HepG2 (cell line): ENCODE results near the gene FAM180A. TPM values are rescaled to one million over a fixed set of nuclear protein-coding genes. Genes with fewer than 3 reads are reported as not detected.

Experiments
- ATAC-seq: fragments of 200-7000 bp; cut with Tn5 transposase; 3 replicates; pipeline ENCODE4 v1.9.1; 2020; ENCODE audit warnings: mild to moderate bottlenecking, moderate library complexity
- BruUV-seq: library from RNA; stranded (reverse); fragments of 400-500 nt; replicated peaks from 2 replicates; lab custom pipeline; 2021; lab: Mats Ljungman, UMichigan
- CTCF ChIA-PET: fragments of 300-600 bp; formaldehyde crosslinking; extraction: SDS; loops from one replicate; lab custom pipeline; 2021; ENCODE audit warnings: low total read pairs, inconsistent platforms, low intra/inter-chr PET ratio; lab: Yijun Ruan, JAX
- POLR2A ChIA-PET: fragments of 350-600 bp; sonication (Branson Sonifier 250); formaldehyde crosslinking; loops from one replicate; lab custom pipeline; 2020; ENCODE audit warnings: antibody characterized with exemption, inconsistent platforms; lab: Yijun Ruan, JAX
- DNase-seq: peaks from one replicate; pipeline ENCODE4 v3.0.0-alpha.2; 2015; ENCODE audit warnings: low spot score
- FAIRE-seq: peaks from 3 replicates; lab custom pipeline; 2011; peaks lifted over from hg19 to GRCh38; lab: Jason Lieb, UNC
- H2AFZ ChIP-seq: one replicate; pipeline ENCODE4 v1.6.1; 2011; ENCODE audit warnings: low read length, inconsistent platforms
- H3K27ac ChIP-seq: fragments of 300-600 bp; 3 replicates; pipeline ENCODE4 v1.8.0; 2011; ENCODE audit warnings: mixed run types, mild to moderate bottlenecking, mixed read lengths, low read length, inconsistent platforms; ENCODE audit not compliant: insufficient read depth; ENCODE audit errors: extremely low read length
- H3K27me3 ChIP-seq, 2 experiments: fragments of 200-600 bp in 1 of 2; 2 replicates in 1 of 2; 3 replicates in 1 of 2; pipeline versions ENCODE4 v1.6.0 to v1.8.0; 2011; ENCODE audit warnings: low read length in 2 of 2, mild to moderate bottlenecking in 2 of 2, moderate library complexity in 2 of 2, inconsistent platforms in 1 of 2; ENCODE audit not compliant: insufficient read depth in 2 of 2, control insufficient read depth in 1 of 2
- H3K36me3 ChIP-seq, 2 experiments: fragments of 200-600 bp in 1 of 2; replicated peaks in 1 of 2; 2 replicates in 1 of 2; 3 replicates in 1 of 2; pipeline versions ENCODE4 v1.5.1 to v1.8.0; 2011; ENCODE audit warnings: low read length in 2 of 2, inconsistent platforms in 1 of 2; ENCODE audit not compliant: insufficient read depth in 2 of 2, control insufficient read depth in 1 of 2
- H3K4me1 ChIP-seq: 2 replicates; pipeline ENCODE4 v1.5.1; 2012; ENCODE audit warnings: low read length, inconsistent platforms; ENCODE audit not compliant: insufficient read depth
- H3K4me2 ChIP-seq: 2 replicates; pipeline ENCODE4 v1.6.0; 2011; ENCODE audit warnings: low read depth, low read length, inconsistent platforms
- H3K4me3 ChIP-seq, 3 experiments: fragments of 200-600 bp in 1 of 3; sonication (generic), shearing (Covaris generic) in 1 of 3; replicated peaks in 1 of 3; 2 replicates each; pipeline ENCODE4 v1.5.1; 2011 to 2016; ENCODE audit warnings: low read length in 3 of 3, inconsistent platforms in 2 of 3, low read depth in 2 of 3, mild to moderate bottlenecking in 2 of 3, control low read depth in 1 of 3, mixed read lengths in 1 of 3; ENCODE audit not compliant: insufficient read depth in 1 of 3
- H3K79me2 ChIP-seq: one replicate; pipeline ENCODE4 v1.6.1; 2011; ENCODE audit warnings: low read length, inconsistent platforms; ENCODE audit not compliant: insufficient read depth
- H3K9ac ChIP-seq: 2 replicates; pipeline ENCODE4 v1.6.0; 2011; ENCODE audit warnings: mild to moderate bottlenecking, low read depth, low read length, inconsistent platforms; ENCODE audit not compliant: insufficient read depth
- H3K9me3 ChIP-seq: 2 replicates; pipeline ENCODE4 v1.5.1; 2012; ENCODE audit warnings: mild to moderate bottlenecking, low read length
- H4K20me1 ChIP-seq: 2 replicates; pipeline ENCODE4 v1.6.0; 2011; ENCODE audit warnings: inconsistent platforms, mild to moderate bottlenecking, low read length, moderate library complexity; ENCODE audit not compliant: insufficient read depth
- CBX5 ChIP-seq: sonication (generic); formaldehyde crosslinking; IDR thresholded peaks from 2 replicates; pipeline ENCODE4 v1.4.0; 2020; ENCODE audit warnings: missing genetic modification reagents, borderline replicate concordance
- PHF21A ChIP-seq: sonication (generic); formaldehyde crosslinking; IDR thresholded peaks from 2 replicates; pipeline ENCODE4 v1.5.0; 2020; ENCODE audit warnings: mild to moderate bottlenecking, missing genetic modification reagents
- SRSF1 ChIP-seq: fragments of 200-400 bp; formaldehyde crosslinking; optimal IDR thresholded peaks from 2 replicates; pipeline ENCODE3; 2017; ENCODE audit warnings: mild to moderate bottlenecking, low read depth, low read length, moderate library complexity
- ZSCAN29 ChIP-seq: sonication (generic); formaldehyde crosslinking; conservative IDR thresholded peaks from 2 replicates; pipeline ENCODE4 v1.4.0; 2020; ENCODE audit warnings: mild to moderate bottlenecking, missing genetic modification reagents
- WGBS: methylation state at CpG from one replicate; pipeline ENCODE4 v1.1.6; 2017; ENCODE audit warnings: low lambda C conversion rate; 5-methylcytosine and 5-hydroxymethylcytosine counted together
- in situ Hi-C: cut with HindIII; loops from 2 replicates; pipeline ENCODE4 v1.10.0; 2017; ENCODE audit warnings: low pct_unique_long_range_greater_than_20kb; ENCODE audit not compliant: extremely low pct_ligation_motif_present
- intact Hi-C: fragments of 100-400 bp; cut with micrococcal nuclease; formaldehyde crosslinking; loops from one replicate; pipeline ENCODE4 v1.10.0; 2022; ENCODE audit not compliant: unreplicated experiment
- polyA plus RNA-seq, 8 experiments: library from polyadenylated mRNA; depleted of rRNA in 3 of 8; stranded (reverse) in 7 of 8; unstranded in 1 of 8; fragments of >200 nt; fragmentation: Illumina TruSeq in 4 of 8; extraction: Trizol in 4 of 8; gene quantifications; 2 replicates each; pipeline versions ENCODE4 v1.2.1 to v1.2.3, GENCODE V29; 2011 to 2016; ENCODE audit warnings: low read depth in 4 of 8, missing spikeins in 1 of 8, mixed read lengths in 1 of 8; ENCODE audit not compliant: insufficient read depth in 1 of 8
- total RNA-seq, 5 experiments: library from RNA; depleted of rRNA; stranded (reverse); fragments of >200 nt; fragmentation: Illumina TruSeq; extraction: Trizol; gene quantifications; 2 replicates each; pipeline ENCODE4 v1.2.3, GENCODE V29; 2016; ENCODE audit warnings: low read depth in 1 of 5
- TF ChIP-seq, protein P1 (sequence below): sonication (generic); formaldehyde crosslinking; IDR thresholded peaks from 2 replicates; pipeline ENCODE4 v1.4.0; 2020; ENCODE audit warnings: missing genetic modification reagents, mild to moderate bottlenecking, borderline replicate concordance
- TF ChIP-seq, protein P2 (sequence below): sonication (generic); formaldehyde crosslinking; IDR thresholded peaks from 2 replicates; pipeline ENCODE4 v1.4.0; 2020; ENCODE audit warnings: mild to moderate bottlenecking, missing genetic modification reagents, borderline replicate concordance
- TF ChIP-seq, protein P3 (sequence below): sonication (generic); formaldehyde crosslinking; IDR thresholded peaks from 2 replicates; pipeline ENCODE4 v1.4.0; 2020; ENCODE audit warnings: missing genetic modification reagents
- TF ChIP-seq, protein P4 (sequence below): IDR thresholded peaks from 2 replicates; pipeline ENCODE4 v1.6.1; 2016; ENCODE audit warnings: low read depth, missing genetic modification reagents, missing compliant biosample characterization

The FAM180A gene
- total and polyA plus RNA-seq, 2 of the 13 experiments (the other 11 are each of a cell fraction or from before 2014, with no cell fraction given) = not detected

DNA sequence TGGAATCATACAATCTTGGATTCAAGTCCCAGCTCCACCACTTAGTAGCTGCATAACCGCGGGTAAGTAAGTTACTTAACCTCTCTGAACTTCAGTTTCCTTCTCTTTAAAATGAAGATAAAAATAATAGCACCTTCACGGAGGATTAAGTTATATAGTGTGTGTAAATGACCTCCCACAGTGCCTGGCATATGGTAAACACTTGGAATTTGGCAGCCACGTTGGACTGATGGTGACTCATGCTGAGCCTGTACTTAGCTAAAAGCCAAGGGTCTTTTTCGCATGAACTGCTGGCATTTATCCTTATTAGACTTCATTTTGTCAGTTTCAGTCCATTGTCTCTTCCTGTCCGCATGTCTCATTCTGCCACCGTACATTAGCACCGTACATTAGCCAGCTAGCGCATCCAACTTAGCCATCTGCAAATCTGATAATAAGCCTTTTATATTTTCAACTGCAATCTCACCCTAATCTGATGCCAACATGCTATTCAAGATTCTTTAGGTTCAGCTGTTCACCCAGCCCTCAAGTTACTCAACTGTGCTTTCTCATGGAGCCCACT lies 31.9 kb downstream of the FAM180A start (continued):
- TF ChIP-seq CBX5 = no peak
- TF ChIP-seq ZSCAN29 (CRISPR knock-in tag) = no peak
- TF ChIP-seq SRSF1 = no peak
- no peak for TF ChIP-seq PHF21A (CRISPR knock-in tag)
- TF ChIP-seq, protein P1, sequence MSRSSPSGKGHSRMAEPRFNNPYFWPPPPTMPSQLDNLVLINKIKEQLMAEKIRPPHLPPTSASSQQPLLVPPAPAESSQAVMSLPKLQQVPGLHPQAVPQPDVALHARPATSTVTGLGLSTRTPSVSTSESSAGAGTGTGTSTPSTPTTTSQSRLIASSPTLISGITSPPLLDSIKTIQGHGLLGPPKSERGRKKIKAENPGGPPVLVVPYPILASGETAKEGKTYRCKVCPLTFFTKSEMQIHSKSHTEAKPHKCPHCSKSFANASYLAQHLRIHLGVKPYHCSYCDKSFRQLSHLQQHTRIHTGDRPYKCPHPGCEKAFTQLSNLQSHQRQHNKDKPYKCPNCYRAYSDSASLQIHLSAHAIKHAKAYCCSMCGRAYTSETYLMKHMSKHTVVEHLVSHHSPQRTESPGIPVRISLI (CRISPR knock-in tag) = no peak

DNA sequence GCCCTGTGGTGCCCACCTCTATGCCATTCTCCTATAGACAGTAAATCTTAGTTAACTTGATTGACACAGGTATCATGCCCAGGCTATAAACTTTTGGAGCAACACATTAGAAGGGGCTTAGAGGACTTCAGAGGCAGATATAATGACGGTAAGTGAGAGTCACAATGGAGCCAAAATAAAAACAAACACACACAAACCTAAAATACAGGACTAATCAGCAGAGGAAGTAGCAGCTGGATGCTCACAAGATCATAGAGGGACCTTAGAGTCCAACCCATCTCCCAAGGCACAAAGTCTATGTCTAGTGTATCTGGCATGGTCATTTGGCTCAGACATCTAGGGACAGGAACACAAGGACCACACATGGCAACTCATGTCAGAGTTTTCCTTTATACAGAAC lies 32.9 kb downstream of the FAM180A start:
- FAIRE-seq = no peak
- POLR2A ChIA-PET = no interaction called here
- no peaks in the 10 kb centered on the region for H3K36me3 ChIP-seq
- H4K20me1 ChIP-seq = no peaks in the 10 kb centered on the region
- H3K4me3 ChIP-seq = no peak overlapping the region
- H3K27ac ChIP-seq = no peak overlapping the region
- DNase-seq = no peak
- BruUV-seq = no TSS peak
- H3K9me3 ChIP-seq = no peaks in the 10 kb centered on the region
- 4% methylated on average over 1 of the region's 1 CpG for WGBS
- intact Hi-C loops (no loop called here), in situ Hi-C loops (no loop called here)
- peaks cover 5 to 42% of the 10 kb centered on the region in 2 experiments; a peak in 4 of 5 replicates for H3K27me3 ChIP-seq
- H2AFZ ChIP-seq = no peak overlapping the region
- H3K4me2 ChIP-seq = no peak overlapping the region
- CTCF ChIA-PET = no interaction called here
- no peak overlapping the region for H3K9ac ChIP-seq
- H3K4me1 ChIP-seq = peaks cover 13% of the 10 kb centered on the region
- no peak for ATAC-seq
- H3K79me2 ChIP-seq = no peaks in the 10 kb centered on the region
- TF ChIP-seq, protein P2, sequence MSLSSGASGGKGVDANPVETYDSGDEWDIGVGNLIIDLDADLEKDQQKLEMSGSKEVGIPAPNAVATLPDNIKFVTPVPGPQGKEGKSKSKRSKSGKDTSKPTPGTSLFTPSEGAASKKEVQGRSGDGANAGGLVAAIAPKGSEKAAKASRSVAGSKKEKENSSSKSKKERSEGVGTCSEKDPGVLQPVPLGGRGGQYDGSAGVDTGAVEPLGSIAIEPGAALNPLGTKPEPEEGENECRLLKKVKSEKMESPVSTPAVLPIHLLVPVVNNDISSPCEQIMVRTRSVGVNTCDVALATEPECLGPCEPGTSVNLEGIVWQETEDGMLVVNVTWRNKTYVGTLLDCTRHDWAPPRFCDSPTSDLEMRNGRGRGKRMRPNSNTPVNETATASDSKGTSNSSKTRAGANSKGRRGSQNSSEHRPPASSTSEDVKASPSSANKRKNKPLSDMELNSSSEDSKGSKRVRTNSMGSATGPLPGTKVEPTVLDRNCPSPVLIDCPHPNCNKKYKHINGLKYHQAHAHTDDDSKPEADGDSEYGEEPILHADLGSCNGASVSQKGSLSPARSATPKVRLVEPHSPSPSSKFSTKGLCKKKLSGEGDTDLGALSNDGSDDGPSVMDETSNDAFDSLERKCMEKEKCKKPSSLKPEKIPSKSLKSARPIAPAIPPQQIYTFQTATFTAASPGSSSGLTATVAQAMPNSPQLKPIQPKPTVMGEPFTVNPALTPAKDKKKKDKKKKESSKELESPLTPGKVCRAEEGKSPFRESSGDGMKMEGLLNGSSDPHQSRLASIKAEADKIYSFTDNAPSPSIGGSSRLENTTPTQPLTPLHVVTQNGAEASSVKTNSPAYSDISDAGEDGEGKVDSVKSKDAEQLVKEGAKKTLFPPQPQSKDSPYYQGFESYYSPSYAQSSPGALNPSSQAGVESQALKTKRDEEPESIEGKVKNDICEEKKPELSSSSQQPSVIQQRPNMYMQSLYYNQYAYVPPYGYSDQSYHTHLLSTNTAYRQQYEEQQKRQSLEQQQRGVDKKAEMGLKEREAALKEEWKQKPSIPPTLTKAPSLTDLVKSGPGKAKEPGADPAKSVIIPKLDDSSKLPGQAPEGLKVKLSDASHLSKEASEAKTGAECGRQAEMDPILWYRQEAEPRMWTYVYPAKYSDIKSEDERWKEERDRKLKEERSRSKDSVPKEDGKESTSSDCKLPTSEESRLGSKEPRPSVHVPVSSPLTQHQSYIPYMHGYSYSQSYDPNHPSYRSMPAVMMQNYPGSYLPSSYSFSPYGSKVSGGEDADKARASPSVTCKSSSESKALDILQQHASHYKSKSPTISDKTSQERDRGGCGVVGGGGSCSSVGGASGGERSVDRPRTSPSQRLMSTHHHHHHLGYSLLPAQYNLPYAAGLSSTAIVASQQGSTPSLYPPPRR = no peak
- TF ChIP-seq, protein P3, sequence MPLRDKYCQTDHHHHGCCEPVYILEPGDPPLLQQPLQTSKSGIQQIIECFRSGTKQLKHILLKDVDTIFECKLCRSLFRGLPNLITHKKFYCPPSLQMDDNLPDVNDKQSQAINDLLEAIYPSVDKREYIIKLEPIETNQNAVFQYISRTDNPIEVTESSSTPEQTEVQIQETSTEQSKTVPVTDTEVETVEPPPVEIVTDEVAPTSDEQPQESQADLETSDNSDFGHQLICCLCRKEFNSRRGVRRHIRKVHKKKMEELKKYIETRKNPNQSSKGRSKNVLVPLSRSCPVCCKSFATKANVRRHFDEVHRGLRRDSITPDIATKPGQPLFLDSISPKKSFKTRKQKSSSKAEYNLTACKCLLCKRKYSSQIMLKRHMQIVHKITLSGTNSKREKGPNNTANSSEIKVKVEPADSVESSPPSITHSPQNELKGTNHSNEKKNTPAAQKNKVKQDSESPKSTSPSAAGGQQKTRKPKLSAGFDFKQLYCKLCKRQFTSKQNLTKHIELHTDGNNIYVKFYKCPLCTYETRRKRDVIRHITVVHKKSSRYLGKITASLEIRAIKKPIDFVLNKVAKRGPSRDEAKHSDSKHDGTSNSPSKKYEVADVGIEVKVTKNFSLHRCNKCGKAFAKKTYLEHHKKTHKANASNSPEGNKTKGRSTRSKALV (CRISPR knock-in tag) = no peak
- TF ChIP-seq, protein P4, sequence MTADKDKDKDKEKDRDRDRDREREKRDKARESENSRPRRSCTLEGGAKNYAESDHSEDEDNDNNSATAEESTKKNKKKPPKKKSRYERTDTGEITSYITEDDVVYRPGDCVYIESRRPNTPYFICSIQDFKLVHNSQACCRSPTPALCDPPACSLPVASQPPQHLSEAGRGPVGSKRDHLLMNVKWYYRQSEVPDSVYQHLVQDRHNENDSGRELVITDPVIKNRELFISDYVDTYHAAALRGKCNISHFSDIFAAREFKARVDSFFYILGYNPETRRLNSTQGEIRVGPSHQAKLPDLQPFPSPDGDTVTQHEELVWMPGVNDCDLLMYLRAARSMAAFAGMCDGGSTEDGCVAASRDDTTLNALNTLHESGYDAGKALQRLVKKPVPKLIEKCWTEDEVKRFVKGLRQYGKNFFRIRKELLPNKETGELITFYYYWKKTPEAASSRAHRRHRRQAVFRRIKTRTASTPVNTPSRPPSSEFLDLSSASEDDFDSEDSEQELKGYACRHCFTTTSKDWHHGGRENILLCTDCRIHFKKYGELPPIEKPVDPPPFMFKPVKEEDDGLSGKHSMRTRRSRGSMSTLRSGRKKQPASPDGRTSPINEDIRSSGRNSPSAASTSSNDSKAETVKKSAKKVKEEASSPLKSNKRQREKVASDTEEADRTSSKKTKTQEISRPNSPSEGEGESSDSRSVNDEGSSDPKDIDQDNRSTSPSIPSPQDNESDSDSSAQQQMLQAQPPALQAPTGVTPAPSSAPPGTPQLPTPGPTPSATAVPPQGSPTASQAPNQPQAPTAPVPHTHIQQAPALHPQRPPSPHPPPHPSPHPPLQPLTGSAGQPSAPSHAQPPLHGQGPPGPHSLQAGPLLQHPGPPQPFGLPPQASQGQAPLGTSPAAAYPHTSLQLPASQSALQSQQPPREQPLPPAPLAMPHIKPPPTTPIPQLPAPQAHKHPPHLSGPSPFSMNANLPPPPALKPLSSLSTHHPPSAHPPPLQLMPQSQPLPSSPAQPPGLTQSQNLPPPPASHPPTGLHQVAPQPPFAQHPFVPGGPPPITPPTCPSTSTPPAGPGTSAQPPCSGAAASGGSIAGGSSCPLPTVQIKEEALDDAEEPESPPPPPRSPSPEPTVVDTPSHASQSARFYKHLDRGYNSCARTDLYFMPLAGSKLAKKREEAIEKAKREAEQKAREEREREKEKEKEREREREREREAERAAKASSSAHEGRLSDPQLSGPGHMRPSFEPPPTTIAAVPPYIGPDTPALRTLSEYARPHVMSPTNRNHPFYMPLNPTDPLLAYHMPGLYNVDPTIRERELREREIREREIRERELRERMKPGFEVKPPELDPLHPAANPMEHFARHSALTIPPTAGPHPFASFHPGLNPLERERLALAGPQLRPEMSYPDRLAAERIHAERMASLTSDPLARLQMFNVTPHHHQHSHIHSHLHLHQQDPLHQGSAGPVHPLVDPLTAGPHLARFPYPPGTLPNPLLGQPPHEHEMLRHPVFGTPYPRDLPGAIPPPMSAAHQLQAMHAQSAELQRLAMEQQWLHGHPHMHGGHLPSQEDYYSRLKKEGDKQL (CRISPR knock-in tag) = no peak
